Measurements from ENCODE around the gene SPTY2D1.
"Not testable (repeated sequence)": the region's sequence is repeated elsewhere in the genome, so short reads cannot be mapped to it uniquely, and the experiment has no call there.

SPTY2D1 gene, protein sequence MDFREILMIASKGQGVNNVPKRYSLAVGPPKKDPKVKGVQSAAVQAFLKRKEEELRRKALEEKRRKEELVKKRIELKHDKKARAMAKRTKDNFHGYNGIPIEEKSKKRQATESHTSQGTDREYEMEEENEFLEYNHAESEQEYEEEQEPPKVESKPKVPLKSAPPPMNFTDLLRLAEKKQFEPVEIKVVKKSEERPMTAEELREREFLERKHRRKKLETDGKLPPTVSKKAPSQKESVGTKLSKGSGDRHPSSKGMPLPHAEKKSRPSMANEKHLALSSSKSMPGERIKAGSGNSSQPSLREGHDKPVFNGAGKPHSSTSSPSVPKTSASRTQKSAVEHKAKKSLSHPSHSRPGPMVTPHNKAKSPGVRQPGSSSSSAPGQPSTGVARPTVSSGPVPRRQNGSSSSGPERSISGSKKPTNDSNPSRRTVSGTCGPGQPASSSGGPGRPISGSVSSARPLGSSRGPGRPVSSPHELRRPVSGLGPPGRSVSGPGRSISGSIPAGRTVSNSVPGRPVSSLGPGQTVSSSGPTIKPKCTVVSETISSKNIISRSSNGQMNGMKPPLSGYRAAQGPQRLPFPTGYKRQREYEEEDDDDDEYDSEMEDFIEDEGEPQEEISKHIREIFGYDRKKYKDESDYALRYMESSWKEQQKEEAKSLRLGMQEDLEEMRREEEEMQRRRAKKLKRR

DNA sequence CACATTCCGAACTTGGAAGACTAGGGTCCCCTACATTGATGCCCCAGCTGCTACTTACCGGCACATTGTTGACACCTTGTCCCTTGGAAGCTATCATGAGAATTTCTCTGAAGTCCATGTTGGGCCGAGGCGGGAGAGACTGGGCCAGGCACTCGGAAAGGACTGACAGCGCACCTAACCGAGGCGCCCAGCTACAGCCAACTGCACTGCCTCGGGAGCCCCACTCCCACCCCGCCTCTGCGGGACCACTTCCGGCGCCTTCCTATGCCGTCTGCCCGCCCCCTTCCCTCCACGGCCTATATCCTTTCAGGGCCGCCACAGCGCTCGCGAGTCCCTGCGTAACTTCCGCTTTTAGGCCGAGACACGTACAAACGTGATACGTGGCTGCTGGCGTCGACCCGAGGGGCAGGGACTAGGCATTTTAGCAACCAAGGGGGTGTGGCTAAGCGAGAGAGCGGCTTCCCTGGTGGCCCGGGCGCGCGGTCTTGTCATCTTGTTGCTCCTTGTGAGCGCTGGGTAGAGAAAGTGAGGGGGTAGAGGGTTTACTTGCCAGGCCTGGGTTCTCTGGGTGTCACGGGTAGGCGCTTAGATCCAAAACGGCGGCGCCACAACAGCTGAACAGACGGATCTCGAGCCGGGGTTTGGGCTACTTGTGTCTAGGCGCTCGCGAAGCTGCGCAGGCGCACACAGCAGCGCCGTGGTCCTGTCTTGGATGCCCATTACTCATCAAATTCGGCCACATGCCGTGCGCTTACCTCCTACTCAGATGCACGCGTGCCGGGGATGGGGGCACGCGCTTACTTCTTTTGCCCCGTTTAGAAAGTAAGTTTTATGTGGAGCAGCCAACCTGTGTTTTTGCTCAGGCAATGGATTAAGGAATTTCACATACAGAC, at the start of gene SPTY2D1:
Gene SPTY2D1 (minus strand): TSS at position 203 of the 893 bp plus-strand sequence. CDS start 85 bp downstream, at position 118.
- peak; percentile 99 for DNase-seq

- no peak for DNase-seq
Observed at GRCh38 chr11:18682466-18682865, 48.3 kb upstream of the SPTY2D1 start.

- DNase-seq: not testable (repeated sequence)
Observed at GRCh38 chr11:18681949-18682348, 47.8 kb upstream of the SPTY2D1 start.

DNA sequence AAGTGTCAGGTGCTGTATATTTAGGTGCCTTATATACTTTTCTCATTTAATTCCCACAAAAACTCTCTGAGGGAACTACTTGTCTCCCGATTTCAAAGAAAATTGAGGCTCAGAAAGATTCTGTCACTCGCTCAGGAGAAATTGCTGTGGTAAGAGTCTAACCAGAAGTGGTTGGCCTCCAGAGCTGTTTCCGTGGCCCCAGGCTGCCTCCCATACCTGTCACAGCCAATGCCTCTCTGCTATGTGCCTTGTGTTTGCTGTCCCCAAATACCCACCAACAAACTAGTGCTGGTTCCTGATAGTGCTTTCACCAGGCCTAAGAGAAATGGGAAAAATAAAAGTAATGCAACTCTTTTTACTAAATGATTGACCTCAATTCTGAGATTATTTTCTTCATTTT, 43.4 kb upstream of the SPTY2D1 start:
- DNase-seq: no peak

DNA sequence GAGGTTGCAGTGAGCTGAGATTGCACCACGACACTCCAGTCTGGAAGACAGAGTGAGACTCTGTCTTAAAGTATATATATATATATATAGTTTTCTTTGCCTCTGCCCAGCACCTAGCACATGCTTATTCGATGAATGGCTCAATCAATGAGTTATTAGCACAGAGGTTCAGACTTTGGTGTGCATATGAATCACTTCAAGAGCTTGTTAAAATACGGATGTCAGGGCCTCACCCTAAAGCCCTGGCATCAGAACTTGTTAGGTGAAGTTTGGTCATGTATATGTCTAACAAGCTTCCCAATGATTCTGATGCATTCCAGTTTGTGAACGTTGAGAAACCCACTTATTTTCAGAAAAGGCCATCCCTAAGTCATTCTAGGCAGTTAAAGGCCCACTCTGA, 42.7 kb upstream of the SPTY2D1 start:
- DNase-seq: no peak

GRCh38 chr11:18672209-18672608, 38.1 kb upstream of the SPTY2D1 start:
- DNase-seq: not testable (repeated sequence)

DNA sequence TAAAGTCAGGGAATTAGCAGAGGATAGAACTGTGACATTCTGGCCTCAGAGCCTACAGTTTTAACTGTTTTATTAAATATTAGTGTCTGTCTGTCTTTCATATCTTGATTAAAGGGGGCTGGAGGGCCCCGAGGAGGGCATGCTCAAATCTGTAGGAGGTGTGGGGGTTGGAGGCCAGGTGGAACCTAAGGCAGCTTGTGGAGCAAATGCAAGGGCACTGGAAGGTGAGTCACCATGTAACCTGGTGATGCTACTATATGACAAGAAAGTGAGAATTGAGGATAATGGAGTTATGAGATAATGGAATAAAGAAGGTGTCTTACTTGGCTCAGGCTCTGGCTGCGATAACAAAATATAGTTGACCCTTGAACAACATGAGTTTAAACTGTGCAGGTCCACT, 37.1 kb upstream of the SPTY2D1 start:
- no peak for DNase-seq

- no peak for DNase-seq
Observed at GRCh38 chr11:18669711-18670110, 35.6 kb upstream of the SPTY2D1 start.

DNA sequence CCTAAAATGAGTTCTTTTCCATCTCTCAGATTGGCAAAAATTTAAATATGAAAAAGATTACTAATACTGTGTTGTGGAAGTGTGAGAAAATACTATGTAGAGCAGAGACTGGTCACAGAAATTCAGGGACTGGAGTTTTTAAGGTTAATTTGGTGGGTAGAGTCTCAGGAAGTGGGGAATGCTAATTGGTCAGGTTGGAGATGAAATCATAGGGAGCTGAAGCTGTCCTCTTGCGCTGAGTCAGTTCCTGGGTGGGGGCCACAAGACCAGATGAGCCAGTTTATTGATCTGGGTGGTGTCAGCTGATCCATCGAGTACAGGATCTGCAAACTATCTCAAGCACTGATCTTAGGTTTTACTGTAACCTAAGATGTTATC, 35.1 kb upstream of the SPTY2D1 start:
- DNase-seq: peak; percentile 12

DNA sequence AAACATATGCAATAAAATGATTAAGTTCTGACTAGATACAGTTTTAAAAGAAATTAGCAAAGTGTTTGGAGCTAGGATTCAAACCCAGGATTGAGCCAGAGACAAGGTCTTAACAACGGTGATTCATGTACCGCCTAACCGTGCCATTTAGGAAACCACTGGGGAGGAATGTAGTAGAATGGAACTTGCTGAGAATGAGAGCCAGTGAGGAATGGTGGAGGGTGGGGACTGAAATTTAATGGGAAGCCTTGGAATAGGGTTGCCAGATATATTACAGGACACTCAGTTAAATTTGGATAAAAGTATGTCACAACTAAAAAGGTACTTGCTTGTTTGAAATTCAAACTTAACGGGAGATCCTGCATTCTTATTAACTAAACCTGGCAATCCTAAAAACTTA, 34.0 kb upstream of the SPTY2D1 start:
- DNase-seq: no peak

- DNase-seq: not testable (repeated sequence)
Observed at GRCh38 chr11:18665353-18665872, 31.3 kb upstream of the SPTY2D1 start.

GRCh38 chr11:18657673-18658072, 23.5 kb upstream of the SPTY2D1 start:
- peak; percentile 88 for DNase-seq

DNA sequence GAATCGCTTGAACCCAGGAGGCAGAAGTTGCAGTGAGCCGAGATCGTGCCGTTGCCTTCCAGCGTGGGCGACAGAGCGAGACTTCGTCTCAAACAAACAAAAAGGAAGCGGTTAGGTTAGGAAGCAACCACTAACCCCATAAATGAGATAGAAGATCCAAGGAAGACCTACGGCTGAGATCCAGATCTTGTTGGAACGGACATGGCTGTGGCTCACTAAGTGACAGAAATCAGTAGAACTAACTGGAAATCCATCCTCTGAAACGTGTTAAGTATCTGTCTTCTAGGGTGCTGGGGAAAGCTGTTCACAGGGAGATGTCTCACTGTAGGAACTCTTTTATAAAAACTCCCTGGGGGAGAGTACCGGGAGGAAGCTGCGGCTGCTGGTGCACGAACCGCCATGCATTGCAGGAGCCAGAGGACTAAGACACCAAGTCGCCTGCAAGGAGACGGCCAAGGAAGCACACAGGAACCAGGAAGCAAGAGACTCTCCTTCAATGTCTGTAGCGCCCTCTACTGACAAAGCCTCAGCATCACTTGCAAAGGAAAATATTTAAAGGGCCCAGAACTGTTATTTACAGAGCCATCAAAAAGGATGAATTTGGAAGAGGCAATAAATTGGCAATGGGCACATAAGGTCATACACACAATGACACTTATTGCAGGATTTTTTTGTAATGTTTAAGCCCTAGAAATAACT, 16.9 kb upstream of the SPTY2D1 start:
- DNase-seq: peak; percentile 94

DNA sequence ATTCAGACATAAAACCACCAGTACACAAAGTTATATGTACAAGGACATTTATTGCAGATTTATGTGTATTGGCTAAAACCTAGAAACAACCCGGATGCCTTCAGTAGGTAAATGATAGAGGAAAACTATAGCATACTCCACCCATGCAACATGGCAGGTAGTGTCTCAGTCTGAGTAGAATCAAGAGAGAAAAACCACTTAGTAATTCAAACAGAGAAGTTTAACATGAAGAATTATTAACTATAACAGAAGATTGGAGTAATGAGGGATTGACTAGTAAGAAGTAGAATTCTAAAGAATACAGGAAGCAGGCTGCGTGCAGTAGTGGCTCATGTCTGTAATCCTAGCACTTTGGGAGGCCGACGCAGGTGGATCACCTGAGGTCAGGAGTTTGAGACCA, 16.2 kb upstream of the SPTY2D1 start:
- no peak for DNase-seq

GRCh38 chr11:18643034-18643433, 8.9 kb upstream of the SPTY2D1 start:
- not testable (repeated sequence) for DNase-seq

- DNase-seq: no peak
Observed at GRCh38 chr11:18641677-18642076, 7.5 kb upstream of the SPTY2D1 start.

DNA sequence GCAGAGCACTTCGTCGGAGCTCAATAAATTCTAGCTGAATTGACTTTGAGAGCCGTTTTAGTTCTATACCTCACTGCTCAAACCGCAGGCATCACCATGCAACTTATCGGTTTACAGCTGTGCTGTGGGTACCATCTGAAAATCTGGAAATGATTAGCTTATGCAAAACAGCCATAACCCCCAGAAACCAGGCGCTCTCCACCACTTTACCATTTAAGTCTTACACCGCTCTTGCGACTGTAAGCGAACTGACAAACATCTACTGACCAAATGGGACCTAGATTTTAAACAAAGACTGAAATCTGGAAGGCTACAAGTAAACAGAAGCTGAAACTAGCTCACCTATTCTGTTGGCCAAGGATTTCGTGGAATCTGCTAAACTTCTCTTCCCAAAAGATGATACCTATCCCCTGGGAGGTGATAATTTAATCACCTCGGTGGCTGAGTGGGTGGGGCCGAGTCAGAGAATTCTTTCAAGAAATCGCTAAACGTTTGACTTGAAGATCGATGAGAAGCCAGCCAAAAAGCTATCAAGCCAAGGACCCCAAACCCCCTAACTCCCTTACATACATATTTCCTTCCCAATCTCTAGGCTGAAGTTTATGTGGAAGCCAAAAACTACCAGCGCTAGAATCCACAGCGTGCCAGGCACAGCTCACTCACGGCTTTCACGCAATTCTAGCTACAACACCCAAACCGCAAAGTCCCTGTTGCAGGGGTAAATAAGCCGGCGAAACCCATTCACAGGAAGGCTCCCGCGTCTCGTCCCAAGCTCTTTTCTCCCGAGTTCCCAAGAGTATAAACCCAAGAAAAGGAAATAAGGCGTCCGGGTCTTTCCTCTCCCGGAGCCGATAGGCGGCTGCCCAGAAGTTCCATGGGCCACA, 644 bp downstream of the SPTY2D1 start:
- DNase-seq: peak; percentile 67

- DNase-seq: no peak
Observed at GRCh38 chr11:18632841-18633240, 1.3 kb downstream of the SPTY2D1 start.

DNA sequence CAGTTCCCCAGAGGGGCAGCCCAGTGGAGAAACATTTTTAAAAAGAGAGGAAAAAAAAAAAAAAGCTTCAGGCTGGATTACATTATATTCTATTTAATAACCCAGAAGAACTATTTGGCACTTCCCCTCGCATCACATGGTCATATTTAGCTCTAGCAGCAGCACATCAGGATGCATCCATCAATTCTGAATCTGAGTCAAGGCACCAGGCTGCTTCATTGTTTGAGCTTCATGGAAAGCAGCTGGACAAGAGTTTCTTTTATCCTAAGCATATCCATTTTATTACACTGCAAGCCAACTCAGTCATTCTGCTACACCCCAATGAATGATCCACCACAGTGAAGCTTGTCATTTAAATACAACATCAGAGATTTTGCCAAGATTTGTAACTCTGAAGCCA, 10.0 kb downstream of the SPTY2D1 start:
- DNase-seq: no peak

GRCh38 chr11:18623707-18624106, 10.4 kb downstream of the SPTY2D1 start:
- DNase-seq: no peak

GRCh38 chr11:18618342-18619025, 15.7 kb downstream of the SPTY2D1 start:
- peak; percentile 16 for DNase-seq

All from OCI-M1 (cell line).